Measurements from ENCODE around the gene CD7.

GRCh38 chr17:82300707-82301270 lies 16.6 kb downstream of the CD7 start:
- TF ChIP-seq GATA2 (IDR thresholded peaks at IDR 0.05; ENCODE audit: low read depth, low read length): no peak
- TF ChIP-seq GATA3 (IDR thresholded peaks at IDR 0.05; ENCODE audit: low read depth, low read length): no peak

Data from SH-SY5Y (cell line).